Measurements from ENCODE around the gene TNFRSF17.

TNFRSF17 gene

GRCh38 chr16:11977376-11978041, 12.5 kb downstream of the TNFRSF17 start:
- TF ChIP-seq ZFX (IDR thresholded peaks at IDR 0.05) (no peak), CTCF (conservative IDR thresholded peaks at IDR 0.05) (no peak)
- H3K27ac ChIP-seq, result peak overlapping the region; percentile 75

- H3K27ac ChIP-seq, result no peak overlapping the region
- TF ChIP-seq ZFX (IDR thresholded peaks at IDR 0.05), result no peak
- no peak for TF ChIP-seq CTCF (conservative IDR thresholded peaks at IDR 0.05)
Measured at GRCh38 chr16:11978080-11978479, 13.1 kb downstream of the TNFRSF17 start.

GRCh38 chr16:11979013-11979672, 14.1 kb downstream of the TNFRSF17 start:
- TF ChIP-seq CTCF (conservative IDR thresholded peaks at IDR 0.05) (no peak), ZFX (IDR thresholded peaks at IDR 0.05) (no peak)
- no peak overlapping the region for H3K27ac ChIP-seq

- TF ChIP-seq CTCF (conservative IDR thresholded peaks at IDR 0.05) (no peak), ZFX (IDR thresholded peaks at IDR 0.05) (no peak)
- no peak overlapping the region for H3K27ac ChIP-seq
Measured at GRCh38 chr16:11980136-11980844, 15.3 kb downstream of the TNFRSF17 start.

- no peak for TF ChIP-seq ZFX (IDR thresholded peaks at IDR 0.05)
- no peak for TF ChIP-seq CTCF (conservative IDR thresholded peaks at IDR 0.05)
- no peak overlapping the region for H3K27ac ChIP-seq
Measured at GRCh38 chr16:11985250-11985649, 20.2 kb downstream of the TNFRSF17 start.

- H3K27ac ChIP-seq, result no peak overlapping the region
- no peak for TF ChIP-seq ZFX (IDR thresholded peaks at IDR 0.05)
- no peak for TF ChIP-seq CTCF (conservative IDR thresholded peaks at IDR 0.05)
Measured at GRCh38 chr16:11986521-11987057, 21.6 kb downstream of the TNFRSF17 start.
